Measurements from ENCODE around the gene RAPGEF4.

The RAPGEF4 gene

GRCh38 chr2:172922306-172922705 lies 186.7 kb downstream of the RAPGEF4 start:
- TF ChIP-seq GATA2 (IDR thresholded peaks at IDR 0.05; ENCODE audit: low read depth, low read length) (peak; percentile 48; the same call in 1 of the 2 replicates), GATA3 (IDR thresholded peaks at IDR 0.05; ENCODE audit: low read depth, low read length) (no peak)

DNA sequence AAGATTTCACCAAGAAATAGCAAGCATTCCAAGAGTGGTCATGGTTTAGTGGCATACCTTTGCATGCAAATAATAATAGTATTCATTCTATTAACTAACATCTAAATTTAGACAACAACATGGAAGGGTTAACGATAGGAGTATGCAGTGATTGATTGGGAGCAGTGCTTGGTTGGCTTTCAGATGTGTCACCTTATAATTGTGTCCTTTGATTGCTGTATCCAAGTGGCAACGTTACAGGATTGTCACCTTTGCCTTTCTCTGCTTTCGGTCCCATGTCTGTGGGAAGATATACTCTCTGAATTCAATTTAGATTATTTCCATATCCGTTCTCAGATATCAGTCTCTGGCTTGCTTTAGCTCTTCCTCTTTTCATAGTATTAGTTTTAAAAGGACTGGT lies 187.2 kb downstream of the RAPGEF4 start:
- TF ChIP-seq GATA2 (IDR thresholded peaks at IDR 0.05; ENCODE audit: low read depth, low read length): no peak

DNA sequence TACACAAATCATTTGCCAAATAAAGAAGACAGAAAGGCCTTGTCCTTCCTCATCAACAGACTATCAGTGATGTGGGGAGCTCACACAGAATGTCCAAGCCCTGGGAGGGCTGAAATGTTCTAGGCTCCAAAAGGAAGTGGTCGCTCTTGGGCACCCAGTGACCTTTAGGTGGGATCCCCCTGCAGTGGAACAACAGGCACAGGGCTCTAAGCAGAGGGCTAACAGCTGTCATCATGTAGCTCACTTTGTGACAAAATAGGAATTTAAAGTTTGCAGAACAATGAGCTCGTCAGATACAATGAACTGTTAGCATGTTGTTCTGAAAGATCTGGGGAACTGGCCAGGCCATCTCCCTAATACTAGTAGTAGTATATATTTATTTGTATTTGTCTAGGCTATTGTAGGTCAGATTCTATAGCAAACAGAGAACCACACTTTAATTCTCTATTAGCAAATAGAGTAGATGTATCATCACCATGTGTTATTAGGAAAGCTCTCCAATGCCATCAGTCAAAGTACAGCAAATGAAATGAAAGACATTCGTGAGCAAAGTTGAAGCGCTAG lies 188.5 kb downstream of the RAPGEF4 start:
- TF ChIP-seq GATA3 (IDR thresholded peaks at IDR 0.05; ENCODE audit: low read depth, low read length) (no peak), GATA2 (IDR thresholded peaks at IDR 0.05; ENCODE audit: low read depth, low read length) (no peak)

GRCh38 chr2:172925600-172925999 lies 190.0 kb downstream of the RAPGEF4 start:
- no peak for TF ChIP-seq GATA2 (IDR thresholded peaks at IDR 0.05; ENCODE audit: low read depth, low read length)
- TF ChIP-seq GATA3 (IDR thresholded peaks at IDR 0.05; ENCODE audit: low read depth, low read length): no peak

GRCh38 chr2:172926785-172927640 lies 191.4 kb downstream of the RAPGEF4 start:
- TF ChIP-seq GATA2 (IDR thresholded peaks at IDR 0.05; ENCODE audit: low read depth, low read length) (no peak), GATA3 (IDR thresholded peaks at IDR 0.05; ENCODE audit: low read depth, low read length) (no peak)

GRCh38 chr2:172927641-172928357 lies 192.2 kb downstream of the RAPGEF4 start:
- TF ChIP-seq GATA3 (IDR thresholded peaks at IDR 0.05; ENCODE audit: low read depth, low read length): no peak
- TF ChIP-seq GATA2 (IDR thresholded peaks at IDR 0.05; ENCODE audit: low read depth, low read length): no peak

GRCh38 chr2:172928756-172929155 lies 193.1 kb downstream of the RAPGEF4 start:
- TF ChIP-seq GATA2 (IDR thresholded peaks at IDR 0.05; ENCODE audit: low read depth, low read length) (no peak), GATA3 (IDR thresholded peaks at IDR 0.05; ENCODE audit: low read depth, low read length) (no peak)

DNA sequence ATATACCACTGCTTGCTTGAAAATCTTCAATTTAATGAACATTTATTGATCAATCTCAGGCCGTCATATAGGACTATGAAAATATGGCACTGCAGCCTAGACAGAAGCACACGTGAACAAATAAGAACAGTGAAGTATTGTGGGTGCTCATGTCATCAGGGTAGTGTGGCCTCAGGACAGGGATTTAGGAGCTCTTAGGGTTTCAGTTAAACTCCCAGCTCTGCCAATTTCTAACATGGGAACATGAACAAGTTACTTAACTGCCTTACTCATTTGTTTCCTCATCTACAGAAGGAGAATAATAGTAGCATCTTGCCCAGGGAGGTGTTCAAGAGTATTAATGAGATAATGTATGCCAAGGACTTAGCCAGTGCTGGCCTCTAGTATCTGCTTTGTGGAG lies 194.0 kb downstream of the RAPGEF4 start:
- TF ChIP-seq GATA2 (IDR thresholded peaks at IDR 0.05; ENCODE audit: low read depth, low read length) (no peak), GATA3 (IDR thresholded peaks at IDR 0.05; ENCODE audit: low read depth, low read length) (no peak)

GRCh38 chr2:172930871-172931255 lies 195.2 kb downstream of the RAPGEF4 start:
- TF ChIP-seq GATA3 (IDR thresholded peaks at IDR 0.05; ENCODE audit: low read depth, low read length) (no peak), GATA2 (IDR thresholded peaks at IDR 0.05; ENCODE audit: low read depth, low read length) (no peak)

DNA sequence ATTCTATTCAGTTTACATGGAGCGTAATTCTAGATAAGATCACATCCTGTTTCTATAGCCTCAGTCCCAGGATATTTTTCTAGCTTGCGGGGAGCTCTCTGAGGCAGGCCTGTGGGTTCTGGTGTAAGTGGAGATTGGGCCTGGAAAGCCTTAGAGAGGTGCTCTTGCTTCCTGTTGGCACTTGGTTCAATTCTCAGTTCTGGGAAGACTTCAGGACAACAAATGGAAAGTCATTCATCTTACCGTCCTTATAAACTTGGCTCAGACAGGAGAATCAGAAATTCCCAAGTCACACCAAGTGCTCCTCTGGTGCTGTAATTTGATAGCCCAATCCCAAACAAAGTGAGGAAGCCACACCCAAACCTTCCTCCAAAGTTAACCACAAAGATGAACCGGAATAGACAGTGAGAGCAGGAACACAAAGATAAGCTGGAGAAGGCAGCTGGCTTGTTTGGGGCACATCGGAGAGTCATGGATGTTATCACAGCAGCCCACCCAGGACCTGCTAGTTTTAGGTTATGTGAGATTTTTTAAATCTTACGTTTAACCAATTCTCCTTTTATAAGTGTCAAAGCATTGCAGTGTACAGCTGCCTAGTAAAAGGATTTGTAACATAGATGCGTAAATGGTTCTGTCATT lies 195.7 kb downstream of the RAPGEF4 start:
- peak; percentile 82 for TF ChIP-seq GATA2 (IDR thresholded peaks at IDR 0.05; ENCODE audit: low read depth, low read length)
- 0 out of 2 replicates have a peak, but pooled peaks have one; percentile 31 for TF ChIP-seq GATA3 (IDR thresholded peaks at IDR 0.05; ENCODE audit: low read depth, low read length)

DNA sequence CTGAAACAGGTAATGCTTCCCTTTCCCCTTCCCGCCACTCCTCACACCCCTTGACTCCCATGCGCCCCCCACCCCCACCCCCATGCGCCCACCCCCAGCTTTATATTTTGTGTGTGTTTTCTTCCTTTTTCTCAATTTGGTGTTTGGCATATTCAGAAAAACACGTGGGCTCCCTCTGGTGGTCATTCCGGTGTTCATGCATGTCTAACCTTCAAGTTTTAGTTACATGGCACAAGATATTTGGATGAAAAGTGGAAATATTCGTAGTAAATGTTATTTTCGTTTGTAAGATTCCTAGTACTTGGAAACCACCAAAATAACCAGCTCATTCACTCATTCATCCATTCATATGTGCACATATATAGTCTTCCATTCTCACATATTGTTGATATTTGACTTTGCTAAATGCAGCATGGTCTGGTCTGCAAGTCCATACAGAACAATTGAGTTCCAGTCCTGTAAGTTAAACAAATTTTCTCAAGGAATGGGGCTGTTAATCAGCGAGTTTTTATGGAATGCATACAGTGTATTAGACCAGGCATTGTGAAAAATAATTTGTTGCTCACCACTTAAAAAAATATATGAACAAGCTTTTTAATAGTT lies 196.4 kb downstream of the RAPGEF4 start:
- TF ChIP-seq GATA2 (IDR thresholded peaks at IDR 0.05; ENCODE audit: low read depth, low read length) (no peak), GATA3 (IDR thresholded peaks at IDR 0.05; ENCODE audit: low read depth, low read length) (no peak)

GRCh38 chr2:172937884-172938712 lies 202.5 kb downstream of the RAPGEF4 start:
- TF ChIP-seq GATA2 (IDR thresholded peaks at IDR 0.05; ENCODE audit: low read depth, low read length) (no peak), GATA3 (IDR thresholded peaks at IDR 0.05; ENCODE audit: low read depth, low read length) (no peak)
